Prostate gland (tissue), 2 donors: ENCODE data around the gene TP53RK.

Source experiments
- POLR2A ChIP-seq: fragments of 450-650 bp; IDR thresholded peaks from one replicate; pipeline ENCODE4 v1.6.1; 2016; ENCODE audit warnings: antibody characterized with exemption, mild to moderate bottlenecking
- TF ChIP-seq, protein P1 (sequence below), 4 experiments: fragments of 200-600 bp in 2 of 4; fragments of 450-650 bp in 2 of 4; sonication (generic) in 2 of 4; IDR thresholded peaks; 1 replicate in 3 of 4; 2 replicates in 1 of 4; pipeline ENCODE4 v1.5.1; 2016 to 2019; ENCODE audit warnings: antibody characterized with exemption in 4 of 4, mild to moderate bottlenecking in 2 of 4, moderate library complexity in 2 of 4

DNA sequence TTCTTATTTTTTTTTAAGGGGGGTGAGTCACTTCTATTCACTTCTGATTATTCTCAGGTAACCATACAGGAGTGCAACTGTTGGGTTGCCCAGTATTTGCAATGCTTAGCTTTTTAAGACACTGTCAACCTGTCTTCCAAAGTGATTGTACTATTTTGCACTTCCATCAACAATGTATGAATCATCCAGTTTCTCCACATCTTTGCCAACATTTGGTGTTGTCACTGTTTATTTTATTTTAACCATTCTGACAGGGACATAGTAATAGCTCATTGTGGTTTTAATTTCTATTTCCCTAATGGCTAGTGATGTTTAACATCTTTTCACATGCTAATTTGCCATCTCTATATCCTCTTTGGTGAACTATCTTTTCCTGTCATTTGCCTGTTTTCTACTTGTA is 36.5 kb downstream of the TP53RK start:
- TF ChIP-seq, protein P1, sequence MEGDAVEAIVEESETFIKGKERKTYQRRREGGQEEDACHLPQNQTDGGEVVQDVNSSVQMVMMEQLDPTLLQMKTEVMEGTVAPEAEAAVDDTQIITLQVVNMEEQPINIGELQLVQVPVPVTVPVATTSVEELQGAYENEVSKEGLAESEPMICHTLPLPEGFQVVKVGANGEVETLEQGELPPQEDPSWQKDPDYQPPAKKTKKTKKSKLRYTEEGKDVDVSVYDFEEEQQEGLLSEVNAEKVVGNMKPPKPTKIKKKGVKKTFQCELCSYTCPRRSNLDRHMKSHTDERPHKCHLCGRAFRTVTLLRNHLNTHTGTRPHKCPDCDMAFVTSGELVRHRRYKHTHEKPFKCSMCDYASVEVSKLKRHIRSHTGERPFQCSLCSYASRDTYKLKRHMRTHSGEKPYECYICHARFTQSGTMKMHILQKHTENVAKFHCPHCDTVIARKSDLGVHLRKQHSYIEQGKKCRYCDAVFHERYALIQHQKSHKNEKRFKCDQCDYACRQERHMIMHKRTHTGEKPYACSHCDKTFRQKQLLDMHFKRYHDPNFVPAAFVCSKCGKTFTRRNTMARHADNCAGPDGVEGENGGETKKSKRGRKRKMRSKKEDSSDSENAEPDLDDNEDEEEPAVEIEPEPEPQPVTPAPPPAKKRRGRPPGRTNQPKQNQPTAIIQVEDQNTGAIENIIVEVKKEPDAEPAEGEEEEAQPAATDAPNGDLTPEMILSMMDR (IDR thresholded peaks at IDR 0.05), result no peak
- no peak for TF ChIP-seq POLR2A
